HCEC 1CT (cell line): ENCODE results near the gene ARHGAP15.

Experiments used
- DNase-seq: peaks from one replicate; pipeline ENCODE4 v3.0.0-alpha.2; 2017

The ARHGAP15 gene

DNA sequence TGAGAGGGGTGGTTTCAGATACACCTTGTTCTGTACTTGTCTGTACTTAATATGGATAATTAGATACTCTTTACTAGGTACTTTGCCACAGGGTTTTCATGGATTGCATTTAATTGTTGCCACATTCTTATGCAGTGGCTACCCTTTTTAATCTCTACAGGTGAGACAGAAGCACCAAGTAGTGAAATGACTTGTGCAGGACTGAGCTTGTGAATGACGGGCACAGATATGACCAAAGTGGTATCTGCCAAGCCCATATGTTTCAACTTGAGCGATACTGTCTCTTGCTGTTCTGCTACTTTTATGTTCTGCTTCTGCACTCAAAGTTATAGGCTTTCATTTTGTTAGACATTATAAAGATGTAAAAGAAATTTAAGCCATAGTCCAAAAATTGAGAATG lies 288.2 kb downstream of the ARHGAP15 start:
- no peak for DNase-seq

DNA sequence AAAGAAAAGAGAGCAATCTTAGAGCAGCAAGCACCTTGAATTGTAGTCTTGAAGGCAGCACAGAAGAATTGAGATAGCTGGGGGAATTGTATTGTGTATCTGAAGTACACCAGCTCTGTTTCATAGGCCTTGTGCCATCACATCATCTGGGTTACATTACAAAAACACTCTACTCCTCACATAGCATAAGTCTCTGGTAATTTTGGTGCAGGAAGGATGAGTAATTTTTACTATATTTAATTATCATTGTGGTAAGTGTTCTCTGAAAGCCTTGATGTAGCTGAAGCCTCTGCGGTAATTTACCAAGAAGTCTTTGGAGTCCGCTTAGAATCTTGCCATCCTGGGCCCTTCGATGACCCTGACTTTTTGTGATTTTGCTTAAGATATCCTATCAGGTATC lies 291.1 kb downstream of the ARHGAP15 start:
- no peak for DNase-seq

DNA sequence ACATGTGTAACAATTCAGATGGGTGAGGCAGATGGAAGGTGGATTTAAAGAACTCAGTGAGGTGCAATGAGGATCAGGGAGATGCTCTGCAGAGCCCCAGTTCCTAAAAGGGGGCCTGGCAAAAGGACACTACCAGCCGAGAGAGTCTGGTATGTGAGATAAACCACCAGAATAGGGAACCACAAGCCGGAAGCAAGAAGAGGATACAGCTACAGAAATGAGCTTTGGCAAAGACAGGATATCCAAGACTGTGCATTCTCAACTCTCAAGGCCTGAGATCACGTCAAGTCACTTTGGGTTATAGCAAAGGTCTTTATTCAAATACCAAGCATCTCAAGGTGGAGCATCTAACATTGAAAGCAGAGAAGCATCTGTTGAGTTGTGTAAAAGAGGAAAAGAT lies 293.5 kb downstream of the ARHGAP15 start:
- no peak for DNase-seq

DNA sequence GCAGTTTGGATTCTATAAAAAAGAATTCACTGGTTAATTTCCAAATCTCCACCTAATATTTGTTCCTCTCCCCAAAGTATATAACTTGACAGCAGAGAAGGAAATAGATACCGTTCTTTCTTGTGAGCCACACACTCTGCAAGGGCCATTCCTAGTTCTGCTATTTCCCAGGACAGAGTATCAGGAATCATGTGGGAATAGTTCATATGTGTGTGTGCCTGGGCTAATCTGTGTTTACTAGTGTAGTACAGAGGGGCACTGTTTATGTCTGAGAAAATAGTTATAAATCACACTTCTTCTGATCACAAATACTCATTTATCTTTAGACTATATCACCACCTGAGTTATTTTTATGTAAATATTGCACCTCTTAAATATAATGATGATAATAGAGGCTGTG lies 296.7 kb downstream of the ARHGAP15 start:
- DNase-seq: no peak

- DNase-seq: peak; percentile 97
Observed at GRCh38 chr2:143426296-143426695, 297.1 kb downstream of the ARHGAP15 start.

DNA sequence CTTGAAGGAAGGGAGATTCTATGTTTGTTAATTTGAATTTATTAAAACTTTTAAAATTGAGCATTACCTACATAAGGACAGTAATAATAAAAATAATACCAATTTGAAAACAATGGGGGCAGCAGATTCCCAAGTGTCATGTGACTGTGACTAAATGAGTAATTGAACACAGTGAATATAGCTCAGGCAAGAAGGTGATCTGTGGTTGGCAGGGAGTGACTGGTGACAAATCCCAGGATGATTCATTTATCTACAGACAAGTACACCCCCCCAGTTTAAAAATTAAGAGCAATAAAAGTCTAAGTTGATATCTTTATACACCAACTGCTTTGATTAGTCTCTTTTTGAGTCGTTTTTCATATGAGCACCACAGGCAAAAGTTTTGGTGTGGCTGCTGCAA lies 299.5 kb downstream of the ARHGAP15 start:
- DNase-seq: peak; percentile 32

GRCh38 chr2:143429932-143430679 lies 300.9 kb downstream of the ARHGAP15 start:
- DNase-seq: peak; percentile 18

GRCh38 chr2:143431316-143431715 lies 302.1 kb downstream of the ARHGAP15 start:
- DNase-seq: peak; percentile 59

GRCh38 chr2:143433251-143433650 lies 304.0 kb downstream of the ARHGAP15 start:
- peak; percentile 45 for DNase-seq

GRCh38 chr2:143433840-143434239 lies 304.6 kb downstream of the ARHGAP15 start:
- DNase-seq: no peak

- no peak for DNase-seq
Observed at GRCh38 chr2:143434445-143434844, 305.2 kb downstream of the ARHGAP15 start.

- peak; percentile 29 for DNase-seq
Observed at GRCh38 chr2:143435131-143435530, 305.9 kb downstream of the ARHGAP15 start.

DNA sequence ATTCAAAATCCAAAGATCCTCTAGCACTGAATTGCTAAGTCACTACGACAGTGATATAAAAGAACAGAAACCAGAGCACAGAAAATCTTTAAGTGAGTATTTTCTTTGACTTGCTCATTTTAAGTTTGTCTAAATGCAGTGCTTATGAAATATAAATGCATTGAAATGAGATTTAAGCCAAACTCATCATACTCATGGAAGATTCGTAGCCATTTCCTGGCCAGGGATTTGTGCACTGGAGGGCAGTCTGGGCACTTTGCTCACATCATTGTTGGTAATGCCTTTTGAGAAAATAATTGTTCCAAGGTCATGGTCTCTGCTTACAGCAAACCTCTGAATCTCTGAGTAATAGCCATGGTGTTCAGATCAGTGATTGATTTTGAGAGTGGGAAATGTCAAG lies 307.7 kb downstream of the ARHGAP15 start:
- no peak for DNase-seq

- no peak for DNase-seq
Observed at GRCh38 chr2:143440411-143441012, 311.3 kb downstream of the ARHGAP15 start.

DNA sequence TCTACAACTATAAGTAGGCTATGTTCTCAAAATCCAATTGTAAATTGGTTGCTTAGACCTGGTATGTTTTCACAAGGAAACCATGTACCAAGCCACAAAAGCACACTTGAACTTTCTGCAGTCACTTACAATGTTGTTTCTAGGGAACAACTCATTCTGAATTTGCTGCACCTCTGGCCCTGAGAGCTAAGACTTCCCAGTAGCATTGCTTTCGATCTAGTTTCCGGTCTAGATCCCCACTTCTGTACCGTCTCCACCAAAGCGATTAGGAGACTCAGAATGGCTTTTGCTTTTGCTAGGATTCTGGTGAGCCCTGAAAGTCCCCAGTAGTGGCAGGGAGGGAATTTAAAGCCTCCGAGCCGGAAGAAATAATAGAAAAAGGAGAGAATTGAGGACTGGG lies 313.0 kb downstream of the ARHGAP15 start:
- peak; percentile 62 for DNase-seq

GRCh38 chr2:143451642-143452281 lies 322.5 kb downstream of the ARHGAP15 start:
- DNase-seq: peak; percentile 78

GRCh38 chr2:143452817-143453451 lies 323.7 kb downstream of the ARHGAP15 start:
- DNase-seq: no peak

DNA sequence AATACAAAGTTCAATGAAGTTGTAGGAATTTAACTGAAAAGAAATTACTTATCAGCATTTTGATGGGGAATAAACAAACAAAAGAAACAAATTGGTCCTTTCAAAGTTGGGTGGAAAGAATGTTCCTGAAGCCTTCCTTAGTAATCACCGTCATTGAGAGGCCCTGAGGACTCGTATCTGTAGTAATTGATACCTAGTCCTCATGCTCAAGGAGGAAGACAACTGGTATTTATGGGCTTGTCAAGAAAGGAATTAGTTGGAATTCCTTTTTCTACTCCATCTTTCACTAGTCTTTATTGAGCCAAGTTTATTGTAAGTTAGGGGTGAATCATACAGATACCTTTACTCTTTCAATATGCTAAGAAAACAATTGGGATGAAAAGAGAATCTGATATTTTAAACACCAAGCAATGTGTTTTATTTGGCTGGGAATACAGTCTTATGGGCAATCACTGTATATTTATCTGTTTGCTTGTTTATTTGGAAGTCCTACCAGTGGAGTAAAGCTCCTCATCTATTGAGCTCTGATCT lies 324.8 kb downstream of the ARHGAP15 start:
- no peak for DNase-seq

DNA sequence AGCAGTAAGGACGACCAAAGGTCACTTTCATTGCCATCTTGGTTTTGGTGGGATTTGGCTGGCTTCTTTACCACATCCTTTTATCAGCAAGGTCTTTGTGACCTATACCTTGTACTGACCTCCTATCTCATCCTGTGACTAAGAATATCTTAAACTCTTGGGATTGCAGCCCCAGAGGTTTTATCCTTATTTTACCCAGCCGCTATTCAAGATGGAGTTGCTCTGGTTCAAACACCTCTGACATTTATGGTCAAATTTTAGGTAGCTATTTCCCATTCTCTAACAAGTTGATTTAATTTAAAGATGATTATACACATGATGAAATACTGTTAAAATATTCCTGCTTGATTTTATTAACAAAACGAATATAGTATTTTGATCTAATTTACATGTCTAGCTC lies 326.1 kb downstream of the ARHGAP15 start:
- DNase-seq: no peak

- DNase-seq: peak; percentile 23
Observed at GRCh38 chr2:143458258-143459190, 329.3 kb downstream of the ARHGAP15 start.

- DNase-seq: no peak
Observed at GRCh38 chr2:143460382-143460781, 331.2 kb downstream of the ARHGAP15 start.

- DNase-seq: no peak
Observed at GRCh38 chr2:143463719-143464118, 334.5 kb downstream of the ARHGAP15 start.
